Renal pelvis (tissue), 4 donors: ENCODE measurements around the gene PDZRN3. TPM values are rescaled to one million over a fixed set of nuclear protein-coding genes. Genes with fewer than 3 reads are reported as not detected.
A peak's percentile ranks its signal among the peaks of the same experiment; 100 is the strongest.

Source experiments
- DNase-seq: peaks from one replicate; pipeline ENCODE4 v3.0.0-alpha.2; 2013
- polyA plus RNA-seq, 3 donors: library from polyadenylated mRNA; unstranded; fragments of 120-200 nt; gene quantifications; one replicate each; pipeline ENCODE4 v1.2.1, GENCODE V29; 2013; ENCODE audit not compliant: insufficient read length in 3 of 3

PDZRN3 gene
- polyA plus RNA-seq, 3 donors: 36.8 to 39.3 (median 37.8) TPM

GRCh38 chr3:73497646-73498406 lies 126.9 kb downstream of the PDZRN3 start:
- no peak for DNase-seq

GRCh38 chr3:73493543-73494308 lies 131.0 kb downstream of the PDZRN3 start:
- DNase-seq: no peak

GRCh38 chr3:73492186-73492585 lies 132.6 kb downstream of the PDZRN3 start:
- DNase-seq: no peak

- DNase-seq: no peak
Measured at GRCh38 chr3:73491287-73491662, 133.5 kb downstream of the PDZRN3 start.

- peak; percentile 34 for DNase-seq
Measured at GRCh38 chr3:73490453-73491286, 134.1 kb downstream of the PDZRN3 start.

- DNase-seq: no peak
Measured at GRCh38 chr3:73485877-73486330, 138.8 kb downstream of the PDZRN3 start.

GRCh38 chr3:73484656-73485248 lies 140.0 kb downstream of the PDZRN3 start:
- DNase-seq: no peak

- DNase-seq: no peak
Measured at GRCh38 chr3:73481888-73482287, 142.9 kb downstream of the PDZRN3 start.

- DNase-seq: no peak
Measured at GRCh38 chr3:73480187-73480672, 144.5 kb downstream of the PDZRN3 start.

GRCh38 chr3:73479325-73479724 lies 145.4 kb downstream of the PDZRN3 start:
- no peak for DNase-seq

GRCh38 chr3:73478858-73479257 lies 145.9 kb downstream of the PDZRN3 start:
- DNase-seq: no peak

- DNase-seq: no peak
Measured at GRCh38 chr3:73475717-73476116, 149.0 kb downstream of the PDZRN3 start.

- no peak for DNase-seq
Measured at GRCh38 chr3:73475175-73475574, 149.6 kb downstream of the PDZRN3 start.

- no peak for DNase-seq
Measured at GRCh38 chr3:73474619-73475018, 150.1 kb downstream of the PDZRN3 start.

GRCh38 chr3:73473898-73474416 lies 150.8 kb downstream of the PDZRN3 start:
- DNase-seq: no peak

- DNase-seq: no peak
Measured at GRCh38 chr3:73473181-73473897, 151.4 kb downstream of the PDZRN3 start.

- DNase-seq: no peak
Measured at GRCh38 chr3:73471986-73472787, 152.6 kb downstream of the PDZRN3 start.

GRCh38 chr3:73470860-73471259 lies 153.9 kb downstream of the PDZRN3 start:
- DNase-seq: no peak

GRCh38 chr3:73469331-73469730 lies 155.4 kb downstream of the PDZRN3 start:
- DNase-seq: no peak

- DNase-seq: no peak
Measured at GRCh38 chr3:73467211-73467610, 157.5 kb downstream of the PDZRN3 start.
